HG03045 (cell line): ENCODE data around the gene FHIT.
A peak's percentile ranks its signal among the peaks of the same experiment; 100 is the strongest.

Experiments
- ATAC-seq: cut with Tn5 transposase; IDR thresholded peaks from one replicate; pipeline ENCODE4 v1.9.1; 2021; ENCODE audit warnings: mild to moderate bottlenecking, moderate library complexity; ENCODE audit not compliant: unreplicated experiment

Gene FHIT

DNA sequence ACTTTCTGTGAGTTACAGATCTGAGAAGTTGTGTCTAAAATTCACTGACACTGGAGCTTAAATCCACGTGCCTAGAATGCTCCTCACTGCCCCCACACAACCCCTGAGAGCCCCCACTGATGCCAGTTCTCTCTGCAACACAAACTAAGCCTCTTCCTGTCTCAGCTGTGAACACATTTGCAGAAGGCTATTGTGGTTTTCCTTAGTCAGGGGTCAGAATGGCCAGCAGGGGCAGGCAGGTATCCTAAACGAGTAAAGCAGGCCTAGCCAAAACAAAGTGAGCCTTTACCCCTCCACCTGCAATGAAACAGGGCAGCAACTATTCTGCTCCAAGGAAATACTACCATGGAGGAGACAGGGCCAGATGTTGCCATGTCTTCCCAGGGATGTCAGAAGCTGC lies 78.6 kb downstream of the FHIT start:
- no peak for ATAC-seq

DNA sequence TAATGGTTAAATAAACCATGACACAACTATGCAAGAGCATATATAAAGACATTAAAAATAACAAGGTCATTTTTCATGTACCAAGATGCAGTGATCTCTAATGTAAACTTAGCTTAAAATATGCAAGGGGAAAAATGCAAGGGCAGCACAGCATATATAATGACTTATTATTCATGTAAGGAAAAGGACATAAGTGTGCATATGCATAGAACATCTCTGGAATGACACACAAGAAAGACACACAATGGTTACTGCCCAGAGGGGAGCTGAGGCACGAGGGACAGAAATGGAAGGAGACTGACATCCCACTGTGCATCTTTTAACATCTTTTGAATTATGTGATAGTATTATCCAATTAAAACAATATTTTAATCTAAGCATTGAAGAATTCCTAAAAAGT lies 79.0 kb downstream of the FHIT start:
- no peak for ATAC-seq

DNA sequence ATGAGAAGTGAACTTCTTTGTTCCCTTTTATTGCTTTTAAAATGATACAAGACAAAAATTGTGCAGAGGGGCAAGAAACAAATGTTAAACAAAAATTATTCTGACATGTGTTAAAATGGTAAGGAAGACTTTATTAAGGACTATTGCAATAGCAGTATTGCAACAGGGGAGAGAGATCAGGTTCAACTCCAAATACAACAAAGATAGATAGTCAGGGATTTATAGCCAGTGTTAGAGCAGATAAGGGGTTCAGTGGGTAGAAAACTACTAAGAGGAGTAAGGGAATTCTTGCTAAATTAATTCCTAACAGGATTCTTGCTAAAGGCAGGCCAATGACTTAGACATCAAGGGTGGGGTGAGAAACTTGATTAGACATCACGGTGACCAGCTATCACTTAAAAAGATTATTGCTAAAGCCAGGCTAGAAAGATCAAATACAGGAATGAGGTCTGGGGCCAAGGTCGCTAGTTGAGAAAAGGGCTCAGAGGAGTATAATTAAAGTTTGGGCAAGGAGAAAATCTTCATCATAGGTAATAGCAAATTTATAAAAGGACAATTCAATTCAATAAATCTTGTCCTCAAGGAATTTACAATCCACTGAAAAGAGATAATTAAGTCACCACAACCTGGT lies 81.5 kb downstream of the FHIT start:
- no peak for ATAC-seq

DNA sequence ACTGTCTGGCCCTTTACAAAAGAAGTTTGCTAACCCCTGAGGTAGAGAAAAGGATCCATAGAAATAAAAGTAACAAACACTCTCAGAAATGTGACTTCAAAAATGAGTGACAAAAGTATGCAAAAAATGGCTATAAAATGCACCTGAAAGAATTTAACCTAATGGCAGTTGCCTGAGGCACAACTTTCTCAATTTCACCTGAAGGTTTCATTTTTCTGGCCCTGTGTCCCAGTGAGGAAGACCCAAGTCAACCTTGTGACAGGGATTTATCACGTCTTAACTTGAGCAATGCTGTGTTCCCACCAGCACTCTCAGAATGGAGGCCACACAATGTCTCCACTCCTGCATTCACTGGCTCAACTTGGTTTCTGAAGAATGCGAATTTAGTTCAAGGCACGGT lies 83.0 kb downstream of the FHIT start:
- no peak for ATAC-seq

DNA sequence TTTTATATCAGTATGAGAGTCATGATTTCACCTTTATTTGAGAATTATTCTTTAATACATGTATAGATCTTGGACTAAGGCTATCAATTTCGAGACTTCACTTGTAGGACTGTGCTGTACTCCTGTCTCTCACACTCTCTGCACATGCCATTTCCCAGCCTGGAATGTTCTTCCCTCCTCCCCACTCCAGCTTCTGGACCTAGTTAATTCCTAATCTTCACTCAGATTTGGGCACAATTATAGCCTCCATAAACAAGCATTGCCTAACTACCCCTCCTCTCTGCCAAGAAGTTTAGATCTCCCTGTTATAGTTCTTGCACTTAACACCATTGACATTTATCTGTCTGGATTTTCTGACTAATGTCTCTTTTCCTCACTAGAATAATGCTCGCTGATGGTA lies 88.3 kb downstream of the FHIT start:
- ATAC-seq, result no peak

DNA sequence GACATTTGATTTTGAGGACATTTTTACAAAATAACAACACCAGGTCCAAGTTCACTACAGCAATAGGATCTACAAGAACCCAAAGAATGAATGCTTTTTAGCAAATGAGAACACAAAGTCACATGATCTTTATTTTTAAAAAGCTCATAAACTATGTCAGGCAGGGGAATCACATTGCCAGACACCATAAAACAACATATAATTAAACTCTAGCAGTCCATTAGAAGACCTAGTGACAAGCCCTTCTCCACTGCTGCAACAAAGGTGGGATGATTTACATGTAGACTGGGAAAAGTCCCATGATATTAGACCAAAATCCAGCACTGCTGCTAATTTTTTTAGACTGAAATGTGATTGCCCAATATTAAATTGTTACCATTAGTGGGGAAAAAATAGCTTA lies 92.6 kb downstream of the FHIT start:
- ATAC-seq, result no peak

DNA sequence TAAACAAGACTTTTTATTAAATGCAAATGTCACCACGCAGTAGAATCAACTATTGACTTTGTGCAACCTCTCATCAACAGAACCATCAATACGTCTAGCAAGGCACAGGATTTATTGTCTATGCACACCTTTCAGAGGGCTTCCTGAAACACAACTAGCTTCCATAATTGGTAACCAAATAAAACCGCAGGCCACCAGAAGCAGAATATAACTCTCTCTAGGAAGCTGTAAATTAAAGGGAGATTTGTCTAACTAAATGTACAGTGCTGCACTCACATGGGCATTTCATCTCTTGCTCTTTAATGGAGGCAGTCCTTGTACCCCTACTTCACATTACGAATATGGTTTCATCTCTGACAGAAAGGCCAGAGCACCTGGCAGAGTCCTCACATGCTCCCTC lies 93.0 kb downstream of the FHIT start:
- ATAC-seq, result no peak

DNA sequence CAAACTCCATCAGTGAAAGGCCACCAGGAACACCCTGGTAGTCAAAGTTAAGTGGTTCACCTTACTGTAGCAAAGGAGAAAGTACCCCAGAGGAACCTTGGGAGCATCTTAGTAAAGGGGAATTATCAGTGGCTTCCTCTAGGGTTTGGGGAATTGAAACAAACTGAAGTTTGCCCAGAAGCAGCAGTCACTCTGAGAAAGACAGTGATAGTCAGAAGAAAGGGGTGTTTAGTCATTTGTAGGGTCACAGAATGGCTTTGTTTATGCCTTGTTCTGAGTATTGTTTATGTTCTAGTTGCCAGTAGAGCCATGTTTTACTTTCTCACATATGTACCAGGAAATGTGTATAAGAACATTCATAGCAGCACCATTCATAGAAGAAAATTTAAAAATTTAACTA lies 93.8 kb downstream of the FHIT start:
- ATAC-seq, result peak; percentile 68

DNA sequence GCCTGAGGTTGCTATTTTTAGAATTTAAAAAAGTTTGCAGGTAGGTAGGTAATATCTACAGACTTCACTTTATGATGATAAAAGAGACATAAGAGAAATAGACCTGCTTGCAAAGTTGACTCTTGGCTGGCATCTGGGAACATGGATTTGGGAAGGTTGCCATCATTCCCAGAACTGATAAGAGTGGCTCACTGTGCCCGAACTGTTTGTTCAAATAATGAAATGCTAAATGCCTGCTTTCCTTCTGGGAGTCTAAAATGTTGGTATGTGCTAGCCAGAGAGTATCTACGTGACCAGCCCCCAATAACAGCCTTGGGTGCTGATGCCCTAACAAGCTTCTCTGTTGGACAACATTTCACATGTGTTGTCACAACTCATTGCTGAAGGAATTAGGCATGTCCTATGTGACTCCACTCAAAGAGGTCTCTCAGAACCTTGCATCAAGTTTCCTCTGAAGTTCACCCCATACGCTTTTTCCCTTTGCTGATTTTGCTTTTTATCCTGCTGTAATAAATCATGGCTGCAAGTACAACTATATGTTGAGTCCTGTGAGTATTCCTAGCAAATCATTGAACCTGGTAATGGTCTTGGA lies 95.5 kb downstream of the FHIT start:
- ATAC-seq, result no peak

DNA sequence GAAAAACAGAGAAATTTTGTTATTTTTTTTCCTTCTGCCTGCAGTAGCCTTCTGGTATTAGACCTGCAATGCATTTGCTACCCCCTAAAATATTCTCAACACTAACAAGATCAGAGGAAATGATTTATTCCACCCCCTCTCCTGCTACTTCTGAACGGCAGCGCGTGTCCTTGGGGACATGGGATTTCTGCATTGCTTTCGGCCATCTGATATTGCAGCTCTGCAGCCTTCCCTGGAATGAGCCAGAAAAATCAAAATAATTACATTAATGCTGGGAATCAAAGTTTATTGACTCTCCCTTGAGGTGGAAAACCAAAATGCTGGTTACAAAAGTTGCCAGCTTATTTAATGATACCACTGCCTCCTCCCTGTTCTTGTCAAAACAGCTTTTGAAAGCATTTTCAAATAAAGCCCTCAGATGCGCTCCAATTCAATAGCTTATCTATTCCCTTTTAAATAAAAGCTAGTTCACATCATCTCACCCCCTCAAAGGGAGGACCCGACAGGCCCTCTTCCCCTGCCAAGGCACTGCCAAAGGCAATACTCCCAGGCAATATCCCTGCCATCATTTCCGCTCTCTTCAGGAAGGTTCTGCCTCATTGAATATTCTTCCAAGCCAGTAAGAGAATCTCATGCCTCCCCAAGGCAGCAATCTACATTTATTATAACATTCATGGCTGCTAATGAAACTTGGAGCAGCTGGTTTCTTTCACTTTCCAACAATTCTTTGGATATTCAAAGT lies 96.6 kb downstream of the FHIT start:
- ATAC-seq, result no peak

DNA sequence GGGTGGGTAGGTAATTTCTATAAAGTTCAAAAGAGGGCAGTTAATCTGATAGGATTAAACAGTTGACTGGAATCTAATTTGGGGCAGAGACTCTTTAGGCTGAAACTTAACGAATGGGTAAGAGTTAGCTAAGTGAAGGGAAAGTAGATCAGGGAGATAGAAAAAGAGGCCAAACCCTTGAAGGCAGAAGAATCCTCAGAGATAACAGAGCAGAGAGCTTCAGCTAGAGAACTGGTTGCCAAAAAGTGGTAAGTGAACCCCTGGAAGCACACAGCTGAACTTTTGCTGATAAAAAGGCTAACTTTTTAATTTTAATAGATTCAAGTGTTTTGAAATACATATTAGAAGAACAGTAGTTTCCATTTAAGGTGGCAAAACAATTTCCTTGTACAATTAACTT lies 99.2 kb downstream of the FHIT start:
- no peak for ATAC-seq

DNA sequence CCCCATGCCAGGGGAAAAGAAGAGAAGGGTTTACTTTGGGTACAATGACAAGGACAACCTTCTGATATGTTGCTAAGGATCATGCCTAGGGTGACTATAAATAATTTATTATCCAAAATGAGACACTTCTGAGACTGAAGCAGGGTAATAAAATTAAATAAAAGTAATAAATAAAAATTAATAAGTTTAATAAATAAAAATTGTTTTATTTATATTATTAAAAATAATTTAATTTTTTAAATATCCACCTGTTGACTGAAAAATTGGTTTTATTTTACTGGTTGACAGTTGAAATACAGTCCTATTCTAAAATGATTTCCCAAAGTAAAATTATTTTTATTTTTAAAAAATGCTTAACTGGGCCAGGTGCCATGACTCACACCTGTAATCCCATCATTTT lies 102.0 kb downstream of the FHIT start:
- no peak for ATAC-seq

DNA sequence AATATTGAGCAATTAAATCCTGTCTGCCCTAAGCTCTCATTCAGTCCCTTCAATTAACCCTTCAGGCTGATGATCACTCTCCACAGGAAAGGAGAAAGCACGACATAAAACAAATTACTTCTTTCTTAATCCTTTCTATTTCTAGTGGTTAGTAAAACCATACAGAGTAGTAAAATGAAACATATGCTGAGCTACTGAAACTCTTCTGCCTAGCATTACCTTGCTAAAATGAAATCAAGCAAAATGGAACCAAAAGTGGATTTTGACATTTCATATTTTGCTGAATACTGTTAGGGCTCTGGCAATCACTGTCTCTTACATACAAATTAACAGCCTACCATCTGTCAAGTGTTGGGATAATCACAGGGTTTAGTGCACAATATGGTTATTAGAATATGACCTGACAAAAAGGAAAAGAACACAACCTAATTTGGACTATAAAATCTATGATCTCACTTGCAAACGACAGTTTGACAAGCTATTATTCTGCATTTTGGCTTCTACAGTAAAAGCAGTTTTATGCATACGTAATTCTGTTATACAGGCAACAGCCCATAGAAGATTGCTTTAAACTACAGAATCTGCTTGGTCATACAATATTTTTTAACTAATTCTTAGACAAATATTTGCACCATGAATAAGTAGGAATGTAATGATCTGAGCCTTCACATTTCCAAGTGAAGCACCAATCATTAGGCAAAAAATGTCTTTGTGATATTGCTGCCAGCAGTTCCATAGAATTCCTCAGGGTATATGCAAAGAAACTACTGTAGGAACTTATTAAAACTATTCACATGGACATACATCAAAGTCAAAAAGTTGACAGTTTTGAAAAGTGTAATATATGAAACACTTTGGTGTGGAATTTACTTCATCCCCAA lies 105.0 kb downstream of the FHIT start:
- no peak for ATAC-seq

DNA sequence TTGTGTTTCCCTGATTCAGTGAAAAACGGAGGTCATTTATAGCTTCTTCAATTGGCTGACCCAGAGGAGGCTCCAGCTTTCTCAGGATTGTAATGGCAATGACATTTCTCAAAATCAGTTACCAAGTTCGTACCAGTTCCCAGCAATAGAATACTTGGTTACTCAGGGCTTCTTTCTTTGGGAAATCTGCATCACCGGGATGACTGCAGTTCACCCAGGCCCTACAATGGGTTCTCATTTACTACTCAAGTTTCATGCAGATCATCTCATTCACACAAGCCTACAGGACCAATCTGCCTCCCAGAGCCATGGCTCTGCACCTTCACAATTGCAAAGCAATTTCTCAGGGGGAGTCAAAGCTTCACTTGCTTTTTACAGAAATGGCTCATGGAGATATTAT lies 109.6 kb downstream of the FHIT start:
- no peak for ATAC-seq

DNA sequence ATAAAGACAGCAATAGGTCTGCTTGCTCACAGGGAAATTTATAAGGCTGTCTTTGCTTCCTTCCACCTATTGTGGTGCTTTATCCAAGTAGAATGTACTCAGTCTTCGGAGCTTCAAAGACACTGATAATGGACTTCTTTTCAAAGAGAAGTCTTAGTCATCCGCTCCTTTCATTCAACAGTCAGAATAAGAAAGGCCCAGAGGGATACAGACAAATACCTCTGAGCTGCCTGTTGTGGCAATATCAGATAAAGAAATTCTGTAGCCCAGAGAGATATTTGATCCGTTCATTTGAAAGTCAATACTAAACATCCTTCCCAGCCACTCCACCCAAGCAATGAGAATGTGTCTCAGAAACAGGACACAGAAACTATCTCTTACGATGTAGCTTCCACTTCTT lies 110.0 kb downstream of the FHIT start:
- ATAC-seq, result no peak

DNA sequence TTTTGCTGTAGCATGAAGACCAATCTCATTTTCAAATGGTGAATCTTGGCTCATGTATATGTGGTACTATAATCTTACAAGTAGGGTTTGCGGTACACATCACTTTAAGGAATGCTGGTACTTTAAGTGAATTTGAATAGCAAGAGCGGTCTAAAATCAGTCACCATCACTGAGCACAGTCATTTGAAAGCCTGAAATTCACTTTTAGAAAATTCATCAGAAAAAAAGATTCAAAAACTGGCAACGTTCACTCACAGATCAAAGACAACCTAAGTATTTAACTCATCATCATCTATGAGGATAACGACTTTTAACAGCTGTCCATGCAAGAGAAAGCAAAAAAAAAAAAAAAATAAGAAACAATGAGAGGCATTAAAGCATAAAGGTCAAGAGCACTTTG lies 111.6 kb downstream of the FHIT start:
- ATAC-seq, result no peak

DNA sequence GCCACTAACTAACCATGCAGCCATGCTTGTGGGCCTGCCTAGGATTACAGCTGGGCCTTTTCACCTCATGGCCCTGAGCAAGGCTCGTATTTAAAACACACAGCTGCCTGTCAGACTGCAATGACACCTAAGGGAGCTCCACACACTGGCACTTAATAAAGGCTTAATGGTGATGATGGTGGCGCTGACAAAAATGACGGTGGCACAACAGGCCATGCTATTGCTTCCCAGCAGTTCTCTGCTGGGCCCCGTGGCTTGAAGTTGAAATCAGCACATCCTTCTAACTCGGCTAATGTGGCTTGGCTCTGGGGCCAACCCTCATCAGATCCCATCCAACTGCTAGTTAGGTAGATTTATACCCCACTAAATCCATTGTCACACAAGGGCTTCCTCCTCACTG lies 112.9 kb downstream of the FHIT start:
- no peak for ATAC-seq

DNA sequence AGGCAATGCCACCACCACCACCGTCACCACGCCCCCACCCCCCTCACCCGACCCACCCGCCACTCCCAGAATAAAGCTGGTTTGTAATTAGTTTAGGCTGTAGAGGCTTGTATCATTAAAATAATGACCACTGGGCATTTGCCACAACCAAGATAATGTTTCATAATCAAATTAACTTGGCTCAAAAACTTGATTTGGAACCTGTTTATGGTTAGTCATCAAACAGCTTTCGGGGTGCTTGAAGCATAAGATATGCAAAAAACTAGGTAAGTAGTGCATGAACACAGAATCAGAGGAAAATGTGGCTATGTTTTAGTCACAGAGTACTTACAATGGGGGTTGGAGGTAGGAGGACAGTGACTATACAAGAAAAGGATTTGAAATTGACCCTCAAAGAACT lies 115.1 kb downstream of the FHIT start:
- no peak for ATAC-seq

DNA sequence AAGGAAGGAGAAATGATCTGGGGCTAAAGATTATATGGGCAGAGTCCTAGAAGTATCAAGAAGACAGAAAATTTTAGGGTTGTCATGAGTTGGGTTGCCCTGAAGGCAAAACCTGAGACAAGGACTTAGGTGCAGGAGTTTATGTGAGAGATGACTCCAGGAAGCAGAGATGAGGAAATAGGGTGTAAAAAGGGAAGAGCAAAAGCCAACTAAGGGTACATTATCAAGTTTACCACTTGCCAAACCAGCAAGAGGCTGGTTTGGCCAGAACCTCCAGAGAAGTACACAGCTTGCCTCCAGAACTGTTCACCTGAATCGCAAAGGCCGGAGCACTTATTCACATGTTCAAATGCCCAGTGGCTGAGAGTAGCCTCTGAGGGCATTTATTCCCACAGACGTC lies 116.7 kb downstream of the FHIT start:
- no peak for ATAC-seq

DNA sequence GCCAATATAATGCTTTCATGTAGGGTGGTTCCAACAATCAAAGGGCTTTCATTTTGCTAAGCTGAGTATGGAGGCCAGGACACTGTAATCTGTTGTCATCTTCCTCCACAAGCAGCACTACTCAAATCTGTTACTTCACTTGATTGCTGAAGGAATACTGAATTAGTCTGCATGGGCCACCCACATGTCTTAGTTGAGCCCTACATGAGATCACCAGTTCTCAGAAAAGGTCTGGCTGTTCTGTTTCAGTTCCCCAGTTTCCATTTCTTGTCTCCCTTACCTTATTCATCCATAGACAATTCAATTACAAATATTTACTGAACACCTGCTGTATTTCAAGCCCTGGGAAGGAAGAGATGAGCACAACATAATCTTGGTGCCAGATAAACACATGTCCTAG lies 119.2 kb downstream of the FHIT start:
- ATAC-seq, result no peak

DNA sequence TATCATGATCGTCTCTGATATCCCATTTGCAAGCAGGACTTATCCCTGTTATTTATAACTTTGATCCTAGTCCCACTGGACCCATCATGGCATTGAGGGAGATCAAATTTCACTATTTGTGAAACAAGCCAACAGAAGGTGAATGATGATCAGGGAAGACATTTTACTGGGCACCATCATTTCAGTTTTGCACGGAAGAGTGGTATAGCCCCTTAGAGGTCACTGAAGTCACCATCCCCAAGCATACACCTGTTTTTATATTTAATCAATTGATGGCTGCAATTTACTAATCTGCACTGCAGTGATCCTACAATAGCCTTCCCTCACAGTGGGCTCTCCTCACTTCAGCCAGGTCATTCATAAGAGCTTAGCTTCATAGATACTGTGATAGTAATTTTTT lies 132.4 kb downstream of the FHIT start:
- no peak for ATAC-seq
